ENCODE measurements around the gene FBXO17.
"Not testable (repeated sequence)": the region's sequence is repeated elsewhere in the genome, so short reads cannot be mapped to it uniquely, and the experiment has no call there.

Gene FBXO17

GRCh38 chr19:38945562-38946228 is 29.8 kb downstream of the FBXO17 start:
- in situ Hi-C loops (cut with HindIII; ENCODE audit: low sequenced_read_pairs) = no loop called here

GRCh38 chr19:38944981-38945506 is 30.5 kb downstream of the FBXO17 start:
- in situ Hi-C loops (cut with HindIII; ENCODE audit: low sequenced_read_pairs) = no loop called here

GRCh38 chr19:38942471-38943181 is 32.9 kb downstream of the FBXO17 start:
- in situ Hi-C loops (cut with HindIII; ENCODE audit: low sequenced_read_pairs) = no loop called here

GRCh38 chr19:38941979-38942378 is 33.6 kb downstream of the FBXO17 start:
- in situ Hi-C loops (cut with HindIII; ENCODE audit: low sequenced_read_pairs) = no loop called here

GRCh38 chr19:38941466-38941865 is 34.1 kb downstream of the FBXO17 start:
- in situ Hi-C loops (cut with HindIII; ENCODE audit: low sequenced_read_pairs) = not testable (repeated sequence)

- in situ Hi-C loops (cut with HindIII; ENCODE audit: low sequenced_read_pairs) = no loop called here
Observed at GRCh38 chr19:38939957-38940356, 35.6 kb downstream of the FBXO17 start.

- in situ Hi-C loops (cut with HindIII; ENCODE audit: low sequenced_read_pairs) = no loop called here
Observed at GRCh38 chr19:38933544-38933943, 42.0 kb downstream of the FBXO17 start.

- in situ Hi-C loops (cut with HindIII; ENCODE audit: low sequenced_read_pairs) = no loop called here
Observed at GRCh38 chr19:38932425-38933179, 42.9 kb downstream of the FBXO17 start.

GRCh38 chr19:38931521-38931793 is 44.1 kb downstream of the FBXO17 start:
- in situ Hi-C loops (cut with HindIII; ENCODE audit: low sequenced_read_pairs) = no loop called here

GRCh38 chr19:38930776-38931520 is 44.6 kb downstream of the FBXO17 start, which contains the start of gene MRPS12:
Gene MRPS12 (plus strand): TSS chr19:38930944. CDS start chr19:38931295, 351 bp downstream.
- in situ Hi-C loops (cut with HindIII; ENCODE audit: low sequenced_read_pairs) = no loop called here

- in situ Hi-C loops (cut with HindIII; ENCODE audit: low sequenced_read_pairs) = no loop called here
Observed at GRCh38 chr19:38929929-38930775, 45.4 kb downstream of the FBXO17 start, which contains the start of gene SARS2. Gene SARS2 (minus strand): TSS chr19:38930763. CDS start chr19:38930736, 27 bp downstream.

- in situ Hi-C loops (cut with HindIII; ENCODE audit: low sequenced_read_pairs) = no loop called here
Observed at GRCh38 chr19:38928391-38929001, 47.0 kb downstream of the FBXO17 start.

GRCh38 chr19:38924388-38924787 is 51.2 kb downstream of the FBXO17 start:
- in situ Hi-C loops (cut with HindIII; ENCODE audit: low sequenced_read_pairs) = no loop called here

- in situ Hi-C loops (cut with HindIII; ENCODE audit: low sequenced_read_pairs) = no loop called here
Observed at GRCh38 chr19:38922482-38922881, 53.1 kb downstream of the FBXO17 start.

- in situ Hi-C loops (cut with HindIII; ENCODE audit: low sequenced_read_pairs) = no loop called here
Observed at GRCh38 chr19:38921420-38922274, 53.9 kb downstream of the FBXO17 start.

GRCh38 chr19:38920602-38921419 is 54.7 kb downstream of the FBXO17 start:
- in situ Hi-C loops (cut with HindIII; ENCODE audit: low sequenced_read_pairs) = no loop called here

- in situ Hi-C loops (cut with HindIII; ENCODE audit: low sequenced_read_pairs) = no loop called here
Observed at GRCh38 chr19:38919837-38920601, 55.5 kb downstream of the FBXO17 start.

Data from DLD1 (cell line).